ENCODE data around the gene PPA1.

- TF ChIP-seq EZH2 (IDR thresholded peaks at IDR 0.05) (no peak), POLR2AphosphoS5 (IDR thresholded peaks at IDR 0.05; ENCODE audit: borderline replicate concordance, low read depth, low read length) (no peak), FOXP2 (optimal IDR thresholded peaks at IDR 0.05; ENCODE audit: control extremely low read depth, extremely low read length, insufficient read depth) (no peak)
Measured at GRCh38 chr10:70268376-70268775, 35.1 kb upstream of the PPA1 start.
